Measurements from ENCODE around the gene PAPOLG. TPM values are rescaled to one million over a fixed set of nuclear protein-coding genes. Genes with fewer than 3 reads are reported as not detected.

Gene PAPOLG
- total and polyA plus RNA-seq, 9 of the 15 experiments (the other 6 are each of a cell fraction or from before 2014, with no cell fraction given): 3.9 to 16.3 (median 10.0) TPM

GRCh38 chr2:60831921-60832320 is 75.9 kb downstream of the PAPOLG start:
- no peak overlapping the region for H3K27ac ChIP-seq (ENCODE audit: extremely low read depth, low read depth, low read length)
- in situ Hi-C loops (cut with MboI) (no loop called here), intact Hi-C loops (cut with micrococcal nuclease) (no loop called here)
- ChIA-PET CTCF (ENCODE audit: low intra/inter-chr PET ratio) (no interaction called here), POLR2A (interaction anchor here (0.5 to 0.7 kb wide), 4 partner anchors 16 to 329 kb away, joined by 3 to 4 read pairs (median 3); partner anchors contain the start of gene REL)
- no peak overlapping the region for H3K4me3 ChIP-seq
- TF ChIP-seq MBD2 (IDR thresholded peaks at IDR 0.05; ENCODE audit: borderline replicate concordance, low read depth) (no peak), FOXJ2 (tag; IDR thresholded peaks at IDR 0.05) (peak; percentile 92)
- DNase-seq (ENCODE audit: extremely low read depth in 1 of 4, low spot score in 3 of 4): no peak
- FAIRE-seq: no peak
- H2AFZ ChIP-seq (ENCODE audit: low read depth, low read length): no peak overlapping the region
- H3K9ac ChIP-seq (ENCODE audit: insufficient read depth in 1 of 2, low read depth in 2 of 2, low read length in 2 of 2): no peak overlapping the region
- ATAC-seq: no peak
- no TSS peak for BruUV-seq (replicated peaks)
- H3K4me2 ChIP-seq (ENCODE audit: insufficient read depth, low read length): no peak overlapping the region
- H4K20me1 ChIP-seq (replicated peaks; ENCODE audit: control insufficient read depth, insufficient read depth, low read length): no peaks in the 10 kb centered on the region
- peaks cover 7 to 33% of the 10 kb centered on the region in 2 experiments; a peak in 4 of 5 replicates for H3K27me3 ChIP-seq (ENCODE audit: control insufficient read depth in 2 of 2, insufficient read depth in 2 of 2, low read length in 2 of 2)
- no peaks in the 10 kb centered on the region for H3K9me3 ChIP-seq (replicated peaks; ENCODE audit: control insufficient read depth, insufficient read depth, low read depth, low read length)
- no peaks in the 10 kb centered on the region for H3K79me2 ChIP-seq (ENCODE audit: control insufficient read depth, insufficient read depth, low read length)
- H3K4me1 ChIP-seq (replicated peaks in 1 of 2; ENCODE audit: control insufficient read depth in 2 of 2, insufficient read depth in 2 of 2, low read length in 2 of 2): no peaks in the 10 kb centered on the region
- H3K36me3 ChIP-seq (ENCODE audit: control insufficient read depth, insufficient read depth, low read length): no peaks in the 10 kb centered on the region
- H3K9me1 ChIP-seq (ENCODE audit: control insufficient read depth, insufficient read depth, low read length): no peaks in the 10 kb centered on the region

- Histone ChIP-seq H4K20me1 (replicated peaks; ENCODE audit: control insufficient read depth, insufficient read depth, low read length) (no peaks in the 10 kb centered on the region), H3K9ac (ENCODE audit: insufficient read depth in 1 of 2, low read depth in 2 of 2, low read length in 2 of 2) (no peak overlapping the region), H3K36me3 (ENCODE audit: control insufficient read depth, insufficient read depth, low read length) (no peaks in the 10 kb centered on the region), H3K4me3 (no peak overlapping the region), H3K9me1 (ENCODE audit: control insufficient read depth, insufficient read depth, low read length) (no peaks in the 10 kb centered on the region), H3K4me1 (replicated peaks in 1 of 2; ENCODE audit: control insufficient read depth in 2 of 2, insufficient read depth in 2 of 2, low read length in 2 of 2) (no peaks in the 10 kb centered on the region), H3K79me2 (ENCODE audit: control insufficient read depth, insufficient read depth, low read length) (no peaks in the 10 kb centered on the region), H2AFZ (ENCODE audit: low read depth, low read length) (no peak overlapping the region), H3K27me3 (ENCODE audit: control insufficient read depth in 2 of 2, insufficient read depth in 2 of 2, low read length in 2 of 2) (peaks cover 7 to 33% of the 10 kb centered on the region in 2 experiments; a peak in 4 of 5 replicates), H3K9me3 (replicated peaks; ENCODE audit: control insufficient read depth, insufficient read depth, low read depth, low read length) (no peaks in the 10 kb centered on the region), H3K4me2 (ENCODE audit: insufficient read depth, low read length) (no peak overlapping the region), H3K27ac (ENCODE audit: extremely low read depth, low read depth, low read length) (no peak overlapping the region)
- in situ Hi-C loops (cut with MboI) (no loop called here), intact Hi-C loops (cut with micrococcal nuclease) (no loop called here)
- WGBS (ENCODE audit: insufficient coverage, low coverage, missing lambda C conversion rate): 2% methylated on average over 2 of the region's 2 CpGs
- BruUV-seq (replicated peaks): no TSS peak
- ChIA-PET CTCF (ENCODE audit: low intra/inter-chr PET ratio) (no interaction called here), POLR2A (interaction anchor here (0.6 to 0.7 kb wide), 3 partner anchors 16 to 346 kb away, joined by 3 read pairs; partner anchors contain the start of gene REL)
- FAIRE-seq (no peak), DNase-seq (ENCODE audit: extremely low read depth in 1 of 4, low spot score in 3 of 4) (no peak), ATAC-seq (no peak)
- TF ChIP-seq E2F5 (CRISPR knock-in tag; IDR thresholded peaks at IDR 0.05): no peak
- no peak for TF ChIP-seq ZNF780A (CRISPR knock-in tag; IDR thresholded peaks at IDR 0.05)
- TF ChIP-seq ZNF766 (CRISPR knock-in tag; conservative IDR thresholded peaks at IDR 0.05): no peak
- TF ChIP-seq ZSCAN32 (CRISPR knock-in tag; IDR thresholded peaks at IDR 0.05): no peak
- no peak for TF ChIP-seq RFX7 (CRISPR knock-in tag; IDR thresholded peaks at IDR 0.05)
- TF ChIP-seq ZNF12 (CRISPR knock-in tag; IDR thresholded peaks at IDR 0.05): no peak
- TF ChIP-seq ARID3A (IDR thresholded peaks at IDR 0.05; ENCODE audit: borderline replicate concordance, low read depth, low read length): no peak
- TF ChIP-seq JUND (IDR thresholded peaks at IDR 0.05; ENCODE audit: borderline replicate concordance, low read depth, low read length): no peak
- TF ChIP-seq JUND (tag; IDR thresholded peaks at IDR 0.05; ENCODE audit: borderline replicate concordance, low read depth, low read length): no peak
- no peak for TF ChIP-seq ARNT (IDR thresholded peaks at IDR 0.05)
- no peak for TF ChIP-seq TCF7L2 (IDR thresholded peaks at IDR 0.05; ENCODE audit: low read depth, low read length)
- no peak for TF ChIP-seq TCFL5 (CRISPR knock-in tag; conservative IDR thresholded peaks at IDR 0.05)
- TF ChIP-seq ZNF586 (CRISPR knock-in tag; conservative IDR thresholded peaks at IDR 0.05): no peak
- TF ChIP-seq SAFB (IDR thresholded peaks at IDR 0.05; ENCODE audit: borderline replicate concordance, low read depth, low read length): no peak
These were observed 76.6 kb downstream of the PAPOLG start for GRCh38 chr2:60832621-60833020.
